NCI-H510A (cell line): Measurements from ENCODE around the gene SFRP4.

Experiments
- DNase-seq: peaks from one replicate; lab custom pipeline; 2025; lab: John Stamatoyannopoulos, UW

Gene SFRP4

GRCh38 chr7:37924491-37925041 is 7.9 kb upstream of the SFRP4 start:
- no peak for DNase-seq

GRCh38 chr7:37923996-37924395 is 7.4 kb upstream of the SFRP4 start:
- DNase-seq = no peak

- DNase-seq = no peak
These were observed 5.3 kb upstream of the SFRP4 start for GRCh38 chr7:37921876-37922275.

- peak; percentile 49 for DNase-seq
These were observed 4.5 kb upstream of the SFRP4 start for GRCh38 chr7:37920849-37921805.

- DNase-seq = peak; percentile 51
These were observed 3.8 kb upstream of the SFRP4 start, which contains the start of gene EPDR1 for GRCh38 chr7:37920305-37920848. Gene EPDR1 (plus strand): TSS chr7:37920640. CDS start chr7:37920940, 300 bp downstream.

- DNase-seq = no peak
These were observed 1.9 kb upstream of the SFRP4 start for GRCh38 chr7:37918526-37918925.

- no peak for DNase-seq
These were observed 472 bp downstream of the SFRP4 start for GRCh38 chr7:37916017-37916672.

- DNase-seq = no peak
These were observed 1.2 kb downstream of the SFRP4 start for GRCh38 chr7:37915438-37915837.

- DNase-seq = no peak
These were observed 3.9 kb downstream of the SFRP4 start for GRCh38 chr7:37912756-37913155.

- no peak for DNase-seq
These were observed 8.3 kb downstream of the SFRP4 start for GRCh38 chr7:37908221-37908788.

- no peak for DNase-seq
These were observed 14.6 kb downstream of the SFRP4 start for GRCh38 chr7:37901890-37902524.

GRCh38 chr7:37901236-37901827 is 15.3 kb downstream of the SFRP4 start:
- no peak for DNase-seq

GRCh38 chr7:37899712-37900247 is 16.8 kb downstream of the SFRP4 start:
- no peak for DNase-seq

GRCh38 chr7:37894671-37895070 is 21.9 kb downstream of the SFRP4 start:
- DNase-seq = no peak

- DNase-seq = no peak
These were observed 23.3 kb downstream of the SFRP4 start for GRCh38 chr7:37893359-37893758.

- DNase-seq = no peak
These were observed 34.5 kb downstream of the SFRP4 start for GRCh38 chr7:37882086-37882485.
